ENCODE data around the gene BEAN1. TPM values are rescaled to one million over a fixed set of nuclear protein-coding genes. Genes with fewer than 3 reads are reported as not detected.
A peak's percentile ranks its signal among the peaks of the same experiment; 100 is the strongest.

BEAN1 gene
- total RNA-seq, 4 donors from 2014 or later = 0.40 TPM; not detected in 3

GRCh38 chr16:66475232-66475631 is 48.1 kb downstream of the BEAN1 start:
- Histone ChIP-seq H3K36me3 (no peaks in the 10 kb centered on the region), H3K27me3 (peaks cover 14% of the 10 kb centered on the region), H3K4me3 (no peak overlapping the region), H3K9me3 (no peaks in the 10 kb centered on the region), H3K4me1 (no peaks in the 10 kb centered on the region), H3K27ac (no peak overlapping the region)
- 79 to 100% methylated on average over 1 to 2 of the region's 2 CpGs for WGBS, 2 donors (ENCODE audit: low coverage in 1 of 2)
- TF ChIP-seq CTCF (IDR thresholded peaks at IDR 0.05) = no peak
- no peak for TF ChIP-seq POLR2AphosphoS5 (IDR thresholded peaks at IDR 0.05)
- TF ChIP-seq EP300 (IDR thresholded peaks at IDR 0.05; ENCODE audit: low read depth) = no peak
- no peak for TF ChIP-seq POLR2A (IDR thresholded peaks at IDR 0.05)
- in situ Hi-C loops (cut with MboI; ENCODE audit: low pct_ligation_motif_present in 1 of 4, low pct_unique_long_range_greater_than_20kb in 1 of 4, low sequenced_read_pairs in 3 of 4) = loop anchor here in 3 of 4 donors (5.0 to 25.0 kb wide), 2 partner anchors 68 to 112 kb away; partner anchors contain the start of gene CMTM2 (in 2 of the 3)
- intact Hi-C loops (cut with DNase I; ENCODE audit: low total_unique reads) = no loop called here
- no peak for DNase-seq

GRCh38 chr16:66476328-66477027 is 49.4 kb downstream of the BEAN1 start:
- intact Hi-C loops (cut with DNase I; ENCODE audit: low total_unique reads) = no loop called here
- no peak overlapping the region for H3K4me3 ChIP-seq
- in situ Hi-C loops (cut with MboI; ENCODE audit: low pct_ligation_motif_present in 1 of 4, low pct_unique_long_range_greater_than_20kb in 1 of 4, low sequenced_read_pairs in 3 of 4) = loop anchor here in 3 of 4 donors (5.0 to 25.0 kb wide), 2 partner anchors 69 to 111 kb away; partner anchors contain the start of gene CMTM2 (in 2 of the 3)
- H3K27ac ChIP-seq = no peak overlapping the region
- no peaks in the 10 kb centered on the region for H3K36me3 ChIP-seq
- H3K9me3 ChIP-seq = no peaks in the 10 kb centered on the region
- WGBS, 2 donors (ENCODE audit: low coverage in 1 of 2) = 63 to 71% methylated on average over 2 to 8 of the region's 8 CpGs
- DNase-seq = no peak
- no peak for TF ChIP-seq EP300 (IDR thresholded peaks at IDR 0.05; ENCODE audit: low read depth)
- TF ChIP-seq POLR2AphosphoS5 (IDR thresholded peaks at IDR 0.05) = no peak
- TF ChIP-seq POLR2A (IDR thresholded peaks at IDR 0.05) = no peak
- TF ChIP-seq CTCF (IDR thresholded peaks at IDR 0.05) = no peak
- H3K27me3 ChIP-seq = peaks cover 14% of the 10 kb centered on the region
- no peaks in the 10 kb centered on the region for H3K4me1 ChIP-seq

GRCh38 chr16:66477028-66477515 is 50.0 kb downstream of the BEAN1 start:
- in situ Hi-C loops (cut with MboI; ENCODE audit: low pct_ligation_motif_present in 1 of 4, low pct_unique_long_range_greater_than_20kb in 1 of 4, low sequenced_read_pairs in 3 of 4) (loop anchor here in 3 of 4 donors (5.0 to 25.0 kb wide), 2 partner anchors 70 to 110 kb away; partner anchors contain the start of gene CMTM2 (in 2 of the 3)), intact Hi-C loops (cut with DNase I; ENCODE audit: low total_unique reads) (no loop called here)
- 40 to 54% methylated on average over 1 to 2 of the region's 2 CpGs for WGBS, 2 donors (ENCODE audit: low coverage in 1 of 2)
- Histone ChIP-seq H3K4me3 (no peak overlapping the region), H3K36me3 (no peaks in the 10 kb centered on the region), H3K9me3 (no peaks in the 10 kb centered on the region), H3K4me1 (no peaks in the 10 kb centered on the region), H3K27me3 (peaks cover 14% of the 10 kb centered on the region), H3K27ac (no peak overlapping the region)
- no peak for TF ChIP-seq CTCF (IDR thresholded peaks at IDR 0.05)
- no peak for TF ChIP-seq EP300 (IDR thresholded peaks at IDR 0.05; ENCODE audit: low read depth)
- no peak for TF ChIP-seq POLR2AphosphoS5 (IDR thresholded peaks at IDR 0.05)
- TF ChIP-seq POLR2A (IDR thresholded peaks at IDR 0.05) = no peak
- DNase-seq = no peak

GRCh38 chr16:66478733-66479511 is 51.8 kb downstream of the BEAN1 start:
- in situ Hi-C loops (cut with MboI; ENCODE audit: low pct_ligation_motif_present in 1 of 4, low pct_unique_long_range_greater_than_20kb in 1 of 4, low sequenced_read_pairs in 3 of 4) (loop anchor here in 3 of 4 donors (5.0 to 25.0 kb wide), 2 partner anchors 72 to 108 kb away; partner anchors contain the start of gene CMTM2 (in 2 of the 3)), intact Hi-C loops (cut with DNase I; ENCODE audit: low total_unique reads) (no loop called here)
- H3K4me3 ChIP-seq = no peak overlapping the region
- no peaks in the 10 kb centered on the region for H3K9me3 ChIP-seq
- peak; percentile 69 to 76 (median 75) for TF ChIP-seq CTCF (IDR thresholded peaks at IDR 0.05)
- TF ChIP-seq POLR2A (IDR thresholded peaks at IDR 0.05) = no peak
- no peak for TF ChIP-seq EP300 (IDR thresholded peaks at IDR 0.05; ENCODE audit: low read depth)
- 0 to 29% methylated on average over 1 to 10 of the region's 10 CpGs for WGBS, 2 donors (ENCODE audit: low coverage in 1 of 2)
- H3K27me3 ChIP-seq = peaks cover 14% of the 10 kb centered on the region
- DNase-seq = peak; percentile 84
- H3K27ac ChIP-seq = no peak overlapping the region
- no peaks in the 10 kb centered on the region for H3K36me3 ChIP-seq
- no peaks in the 10 kb centered on the region for H3K4me1 ChIP-seq

All from transverse colon (tissue), 4 donors.